SK-N-SH (cell line): ENCODE data around the gene AMMECR1. TPM values are rescaled to one million over a fixed set of nuclear protein-coding genes. Genes with fewer than 3 reads are reported as not detected.
A peak's percentile ranks its signal among the peaks of the same experiment; 100 is the strongest.

ENCODE experiments used
- CTCF ChIA-PET: fragments of 300-600, 350-600 bp; formaldehyde crosslinking; extraction: SDS; loops from one replicate; lab custom pipeline; 2021; lab: Yijun Ruan, JAX
- POLR2A ChIA-PET: fragments of 350-600 bp; sonication (Branson Sonifier 250); formaldehyde crosslinking; extraction: SDS; loops from one replicate; lab custom pipeline; 2020; ENCODE audit warnings: antibody characterized with exemption, inconsistent platforms; lab: Yijun Ruan, JAX
- DNase-seq: peaks from one replicate; pipeline ENCODE4 v3.0.0; 2012
- H2AFZ ChIP-seq: fragments of 200-600 bp; sonication (generic); 2 replicates; pipeline ENCODE4 v1.8.1; 2016; ENCODE audit warnings: antibody characterized with exemption, mild to moderate bottlenecking, low read depth
- H3F3A ChIP-seq: fragments of 200-600 bp; sonication (generic); replicated peaks from 2 replicates; pipeline ENCODE3; 2016; ENCODE audit warnings: antibody characterized with exemption, mild to moderate bottlenecking; ENCODE audit not compliant: insufficient read depth
- H3K27ac ChIP-seq, 2 experiments: fragments of 200-500 bp in 1 of 2; fragments of 200-600 bp in 1 of 2; sonication (Bioruptor generic) in 1 of 2; sonication (generic), shearing (Covaris generic) in 1 of 2; 2 replicates each; pipeline versions ENCODE4 v1.5.1 to v1.6.1; 2014 to 2016; ENCODE audit warnings: low read depth in 2 of 2, inconsistent platforms in 1 of 2, low read length in 1 of 2, mild to moderate bottlenecking in 1 of 2, mixed read lengths in 1 of 2
- H3K27me3 ChIP-seq: fragments of 200-600 bp; sonication (generic), shearing (Covaris generic); 2 replicates; pipeline ENCODE4 v1.6.1; 2016; ENCODE audit warnings: mixed run types; ENCODE audit not compliant: insufficient read depth
- H3K36me3 ChIP-seq, 2 experiments: fragments of 200-500 bp in 1 of 2; fragments of 200-600 bp in 1 of 2; sonication (Bioruptor generic) in 1 of 2; sonication (generic) in 1 of 2; replicated peaks in 1 of 2; 2 replicates each; pipeline versions ENCODE3 to v1.5.1; 2014 to 2016; ENCODE audit warnings: low read length in 1 of 2, mild to moderate bottlenecking in 1 of 2; ENCODE audit not compliant: insufficient read depth in 2 of 2, control insufficient read depth in 1 of 2
- H3K4me1 ChIP-seq, 2 experiments: fragments of 200-500 bp in 1 of 2; fragments of 200-600 bp in 1 of 2; sonication (Bioruptor generic) in 1 of 2; sonication (generic), shearing (Covaris generic) in 1 of 2; 2 replicates each; pipeline versions ENCODE4 v1.5.1 to v1.6.1; 2014 to 2016; ENCODE audit warnings: low read depth in 1 of 2, low read length in 1 of 2, mixed run types in 1 of 2; ENCODE audit not compliant: insufficient read depth in 2 of 2, control insufficient read depth in 1 of 2
- H3K4me2 ChIP-seq: fragments of 200-600 bp; sonication (generic), shearing (Covaris generic); 2 replicates; pipeline ENCODE4 v1.6.1; 2017; ENCODE audit warnings: mixed run types
- H3K4me3 ChIP-seq, 2 experiments: fragments of 200-500 bp in 1 of 2; fragments of 200-600 bp in 1 of 2; sonication (Bioruptor generic) in 1 of 2; sonication (generic), shearing (Covaris generic) in 1 of 2; 2 replicates each; pipeline versions ENCODE4 v1.5.1 to v1.8.1; 2014 to 2016; ENCODE audit warnings: low read depth in 2 of 2, inconsistent platforms in 1 of 2, low read length in 1 of 2, mild to moderate bottlenecking in 1 of 2, mixed read lengths in 1 of 2, moderate library complexity in 1 of 2
- H3K79me2 ChIP-seq: fragments of 200-600 bp; sonication (generic); 2 replicates; pipeline ENCODE4 v1.8.1; 2017; ENCODE audit warnings: mild to moderate bottlenecking; ENCODE audit not compliant: insufficient read depth
- H3K9ac ChIP-seq: fragments of 200-600 bp; sonication (generic); 2 replicates; pipeline ENCODE4 v1.6.1; 2017; ENCODE audit warnings: mixed run types
- H3K9me2 ChIP-seq: fragments of 200-600 bp; sonication (generic); 2 replicates; pipeline ENCODE4 v1.6.1; 2017; ENCODE audit warnings: mixed run types
- H3K9me3 ChIP-seq: fragments of 200-600 bp; sonication (generic); 2 replicates; pipeline ENCODE4 v1.6.1; 2017; ENCODE audit warnings: mixed run types, mild to moderate bottlenecking, moderate library complexity
- H4K20me1 ChIP-seq: fragments of 200-600 bp; sonication (generic); 2 replicates; pipeline ENCODE4 v1.6.1; 2017; ENCODE audit warnings: mild to moderate bottlenecking, mixed run types; ENCODE audit not compliant: insufficient read depth
- CHD2 ChIP-seq: fragments of 150-350 bp; IDR thresholded peaks from 2 replicates; pipeline ENCODE4 v1.6.1; 2018; ENCODE audit warnings: low read length; ENCODE audit not compliant: partially characterized antibody
- CTCF ChIP-seq: fragments of 200-600 bp; sonication (generic); IDR thresholded peaks from 2 replicates; pipeline ENCODE4 v1.6.1; 2017; ENCODE audit warnings: antibody characterized with exemption, mild to moderate bottlenecking, moderate library complexity
- ELF1 ChIP-seq: IDR thresholded peaks from 2 replicates; pipeline ENCODE4 v1.4.0; 2012
- EP300 ChIP-seq, 2 experiments: IDR thresholded peaks; 2 replicates each; pipeline versions ENCODE4 v1.4.0 to v1.6.1; 2012; ENCODE audit warnings: borderline replicate concordance in 1 of 2, low read depth in 1 of 2, low read length in 1 of 2
- EZH2phosphoT487 ChIP-seq: fragments of 200-600 bp; sonication (generic); IDR thresholded peaks from 2 replicates; pipeline ENCODE4 v1.6.1; 2017; ENCODE audit warnings: low read depth, mixed run types, mild to moderate bottlenecking, antibody characterized with exemption, moderate library complexity, borderline replicate concordance
- FOSL2 ChIP-seq: IDR thresholded peaks from 2 replicates; pipeline ENCODE4 v1.4.0; 2012; ENCODE audit warnings: low read depth, mild to moderate bottlenecking, moderate library complexity, borderline replicate concordance
- GABPA ChIP-seq: IDR thresholded peaks from 2 replicates; pipeline ENCODE4 v1.4.0; 2012; ENCODE audit warnings: low read depth, mild to moderate bottlenecking
- RAD21 ChIP-seq: IDR thresholded peaks from 2 replicates; pipeline ENCODE4 v1.6.1; 2012; ENCODE audit warnings: mild to moderate bottlenecking, low read length
- RCOR1 ChIP-seq: fragments of 150-350 bp; IDR thresholded peaks from 2 replicates; pipeline ENCODE4 v1.6.1; 2017; ENCODE audit warnings: antibody characterized with exemption, low read length
- SIN3A ChIP-seq: IDR thresholded peaks from 2 replicates; pipeline ENCODE4 v1.6.1; 2012; ENCODE audit warnings: low read depth, mild to moderate bottlenecking, low read length, moderate library complexity, borderline replicate concordance
- YY1 ChIP-seq: IDR thresholded peaks from 2 replicates; pipeline ENCODE4 v1.4.0; 2012; ENCODE audit warnings: low read depth, mild to moderate bottlenecking
- WGBS: methylation state at CpG from one replicate; pipeline ENCODE4 v1.1.6; 2017; ENCODE audit warnings: low lambda C conversion rate; 5-methylcytosine and 5-hydroxymethylcytosine counted together
- polyA plus RNA-seq, 3 experiments: library from polyadenylated mRNA; depleted of rRNA; stranded (reverse); fragments of >200 nt; gene quantifications; 2 replicates each; pipeline ENCODE4 v1.2.3, GENCODE V29; 2012
- TF ChIP-seq, protein P1 (sequence below): fragments of 150-350 bp; IDR thresholded peaks from 2 replicates; pipeline ENCODE4 v1.6.1; 2016; ENCODE audit warnings: mild to moderate bottlenecking, low read depth, low read length
- TF ChIP-seq, protein P2 (sequence below): IDR thresholded peaks from 2 replicates; pipeline ENCODE4 v1.4.0; 2012; ENCODE audit warnings: low read depth, borderline replicate concordance
- TF ChIP-seq, protein P3 (sequence below): IDR thresholded peaks from 2 replicates; pipeline ENCODE4 v1.4.0; 2012; ENCODE audit warnings: low read depth

The AMMECR1 gene
- polyA plus RNA-seq, 1 of the 3 experiments (the other 2 are of a cell fraction): 1.3 TPM

GRCh38 chrX:110180928-110181310 is 137.0 kb downstream of the AMMECR1 start:
- Histone ChIP-seq H3K9ac (no peak overlapping the region), H3K4me1 (no peaks in the 10 kb centered on the region; a peak in 1 of 4 replicates), H3K36me3 (no peaks in the 10 kb centered on the region), H3K27ac (peak overlapping the region in 1 of 2 experiments; percentile 59; a peak in 2 of 4 replicates), H3K9me2 (no peaks in the 10 kb centered on the region), H3K9me3 (no peaks in the 10 kb centered on the region), H3K79me2 (no peaks in the 10 kb centered on the region), H4K20me1 (no peaks in the 10 kb centered on the region), H3F3A (no peaks in the 10 kb centered on the region), H3K4me3 (no peak overlapping the region), H2AFZ (no peak overlapping the region), H3K27me3 (no peaks in the 10 kb centered on the region), H3K4me2 (peak overlapping the region; percentile 26)
- no peak for DNase-seq
- CTCF ChIA-PET: interaction anchor here (1.2 to 1.9 kb wide), 3 partner anchors 13 to 227 kb away, joined by 4 to 7 read pairs (median 6); no protein-coding TSS in a partner anchor
- POLR2A ChIA-PET: no interaction called here
- TF ChIP-seq CHD2 (no peak), EZH2phosphoT487 (no peak), CTCF (no peak), YY1 (no peak), RAD21 (no peak), RCOR1 (no peak), GABPA (no peak), FOSL2 (no peak; the same call in 1 of the 2 replicates), EP300 (IDR thresholded peaks at IDR 0.05; ENCODE audit: borderline replicate concordance in 1 of 2, low read depth in 1 of 2, low read length in 1 of 2) (no peak), ELF1 (no peak), SIN3A (no peak)
- TF ChIP-seq, protein P1, sequence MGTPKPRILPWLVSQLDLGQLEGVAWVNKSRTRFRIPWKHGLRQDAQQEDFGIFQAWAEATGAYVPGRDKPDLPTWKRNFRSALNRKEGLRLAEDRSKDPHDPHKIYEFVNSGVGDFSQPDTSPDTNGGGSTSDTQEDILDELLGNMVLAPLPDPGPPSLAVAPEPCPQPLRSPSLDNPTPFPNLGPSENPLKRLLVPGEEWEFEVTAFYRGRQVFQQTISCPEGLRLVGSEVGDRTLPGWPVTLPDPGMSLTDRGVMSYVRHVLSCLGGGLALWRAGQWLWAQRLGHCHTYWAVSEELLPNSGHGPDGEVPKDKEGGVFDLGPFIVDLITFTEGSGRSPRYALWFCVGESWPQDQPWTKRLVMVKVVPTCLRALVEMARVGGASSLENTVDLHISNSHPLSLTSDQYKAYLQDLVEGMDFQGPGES: no peak
- TF ChIP-seq, protein P2, sequence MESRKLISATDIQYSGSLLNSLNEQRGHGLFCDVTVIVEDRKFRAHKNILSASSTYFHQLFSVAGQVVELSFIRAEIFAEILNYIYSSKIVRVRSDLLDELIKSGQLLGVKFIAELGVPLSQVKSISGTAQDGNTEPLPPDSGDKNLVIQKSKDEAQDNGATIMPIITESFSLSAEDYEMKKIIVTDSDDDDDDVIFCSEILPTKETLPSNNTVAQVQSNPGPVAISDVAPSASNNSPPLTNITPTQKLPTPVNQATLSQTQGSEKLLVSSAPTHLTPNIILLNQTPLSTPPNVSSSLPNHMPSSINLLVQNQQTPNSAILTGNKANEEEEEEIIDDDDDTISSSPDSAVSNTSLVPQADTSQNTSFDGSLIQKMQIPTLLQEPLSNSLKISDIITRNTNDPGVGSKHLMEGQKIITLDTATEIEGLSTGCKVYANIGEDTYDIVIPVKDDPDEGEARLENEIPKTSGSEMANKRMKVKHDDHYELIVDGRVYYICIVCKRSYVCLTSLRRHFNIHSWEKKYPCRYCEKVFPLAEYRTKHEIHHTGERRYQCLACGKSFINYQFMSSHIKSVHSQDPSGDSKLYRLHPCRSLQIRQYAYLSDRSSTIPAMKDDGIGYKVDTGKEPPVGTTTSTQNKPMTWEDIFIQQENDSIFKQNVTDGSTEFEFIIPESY: no peak
- TF ChIP-seq, protein P3, sequence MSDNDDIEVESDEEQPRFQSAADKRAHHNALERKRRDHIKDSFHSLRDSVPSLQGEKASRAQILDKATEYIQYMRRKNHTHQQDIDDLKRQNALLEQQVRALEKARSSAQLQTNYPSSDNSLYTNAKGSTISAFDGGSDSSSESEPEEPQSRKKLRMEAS: no peak
- WGBS: 15% methylated on average over 6 of the region's 6 CpGs
